B cell (primary cell): ENCODE results near the gene CPSF6.

Source experiments
- CTCF ChIP-seq: fragments of 200-600 bp; IDR thresholded peaks from one replicate; pipeline ENCODE4 v1.8.0; 2022; ENCODE audit warnings: antibody characterized with exemption, mild to moderate bottlenecking
- EZH2 ChIP-seq: IDR thresholded peaks from 2 replicates; pipeline ENCODE4 v1.6.1; 2012; ENCODE audit warnings: borderline replicate concordance, low read depth, mild to moderate bottlenecking, moderate library complexity, low read length; ENCODE audit not compliant: insufficient read depth, poor library complexity, severe bottlenecking

- TF ChIP-seq CTCF (no peak), EZH2 (no peak)
Observed at GRCh38 chr12:69274861-69275260, 35.5 kb downstream of the CPSF6 start.
